Ascending aorta (tissue), 2 donors: ENCODE measurements around the gene ARHGAP10. TPM values are rescaled to one million over a fixed set of nuclear protein-coding genes. Genes with fewer than 3 reads are reported as not detected.

Source experiments
- DNase-seq, 2 donors: peaks; one replicate each; pipeline ENCODE4 v3.0.0-alpha.2; 2019; ENCODE audit warnings: low spot score in 2 of 2
- H3K27ac ChIP-seq, 2 donors: fragments of 200-600 bp; sonication (generic); one replicate each; pipeline ENCODE4 v1.5.1; 2016 to 2017; ENCODE audit warnings: mild to moderate bottlenecking in 1 of 2
- H3K27me3 ChIP-seq: fragments of 200-600 bp; sonication (generic); one replicate; pipeline ENCODE4 v1.5.1; 2017
- H3K36me3 ChIP-seq, 2 donors: fragments of 200-600 bp; sonication (generic); one replicate each; pipeline ENCODE4 v1.5.1; 2016
- H3K4me1 ChIP-seq, 2 donors: fragments of 200-600 bp; sonication (generic); one replicate each; pipeline ENCODE4 v1.5.1; 2016 to 2017; ENCODE audit warnings: mild to moderate bottlenecking in 1 of 2
- H3K4me3 ChIP-seq, 2 donors: fragments of 200-600 bp; sonication (generic); one replicate each; pipeline ENCODE4 v1.5.1; 2016 to 2017; ENCODE audit warnings: mild to moderate bottlenecking in 1 of 2
- H3K9me3 ChIP-seq, 2 donors: fragments of 200-600 bp; sonication (generic); one replicate each; pipeline ENCODE4 v1.5.1; 2016
- CTCF ChIP-seq, 3 experiments: fragments of 200-600 bp in 2 of 3; fragments of 450-650 bp in 1 of 3; sonication (generic) in 2 of 3; IDR thresholded peaks; one replicate each; pipeline ENCODE4 v1.5.1; 2016 to 2019; ENCODE audit warnings: antibody characterized with exemption in 3 of 3, mild to moderate bottlenecking in 1 of 3, moderate library complexity in 1 of 3
- intact Hi-C: fragments of 100-400 bp; cut with DNase I; formaldehyde crosslinking; loops from one replicate; pipeline ENCODE4 v1.15.1; 2023
- total RNA-seq: library from RNA; depleted of rRNA; stranded (reverse); fragments of >200 nt; gene quantifications from one replicate; pipeline ENCODE4 v1.1.0, GENCODE V29; 2016

The ARHGAP10 gene
- total RNA-seq, 1 donor from 2014 or later, result 77.3 TPM

DNA sequence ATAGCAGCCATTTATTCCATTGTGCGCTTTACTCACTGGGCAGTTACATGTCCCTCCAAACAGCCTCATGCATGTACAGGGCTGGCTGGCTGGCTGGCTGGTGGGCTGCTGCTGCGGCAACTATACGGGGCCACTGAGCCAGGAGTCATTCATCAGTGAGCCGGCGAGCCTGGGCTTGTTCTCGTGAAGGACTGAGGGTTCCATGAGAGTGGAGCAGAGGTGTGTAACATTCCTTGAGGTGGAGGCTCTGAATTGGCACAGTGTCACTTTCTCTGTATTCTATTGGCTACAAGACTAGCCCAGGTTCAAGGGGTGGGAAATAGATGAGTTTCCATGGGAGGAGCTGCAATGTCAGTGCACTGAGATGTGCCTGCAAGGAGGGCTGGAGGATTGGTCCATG lies 89.1 kb downstream of the ARHGAP10 start:
- intact Hi-C loops, result loop anchor here (5.0 kb wide), 1 partner anchor 36 kb away; no protein-coding TSS in a partner anchor
- TF ChIP-seq CTCF (IDR thresholded peaks at IDR 0.05), result no peak
- H3K4me1 ChIP-seq, result peaks cover 15 to 57% of the 10 kb centered on the region in 2 donors
- no peak for DNase-seq
- no peaks in the 10 kb centered on the region for H3K9me3 ChIP-seq
- peak overlapping the region; percentile 4 to 11 for H3K27ac ChIP-seq
- peaks cover 20 to 24% of the 10 kb centered on the region in 2 donors for H3K36me3 ChIP-seq
- no peak overlapping the region for H3K4me3 ChIP-seq
- no peaks in the 10 kb centered on the region for H3K27me3 ChIP-seq

DNA sequence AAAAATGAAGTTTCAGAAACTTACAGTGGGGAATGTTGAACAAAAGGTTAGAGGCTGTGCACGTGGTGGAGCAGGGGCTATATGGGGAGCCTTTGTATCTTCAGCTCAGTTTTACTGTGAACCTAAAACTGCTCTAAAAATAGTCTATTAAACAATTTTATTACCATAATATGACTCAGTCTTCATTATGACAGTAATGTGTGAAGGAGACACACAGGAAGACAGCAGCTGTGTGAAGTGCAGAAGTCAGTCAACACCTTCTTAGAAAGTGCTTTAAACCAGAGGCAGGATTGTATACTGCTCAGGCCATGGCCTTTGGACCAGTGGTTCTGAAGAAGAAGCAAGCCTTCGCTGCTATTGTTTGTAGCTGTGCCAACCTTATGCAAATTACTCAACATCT lies 89.7 kb downstream of the ARHGAP10 start:
- Histone ChIP-seq H3K4me3 (no peak overlapping the region), H3K27me3 (no peaks in the 10 kb centered on the region), H3K36me3 (peaks cover 20 to 24% of the 10 kb centered on the region in 2 donors), H3K27ac (peak overlapping the region; percentile 27 to 64), H3K9me3 (no peaks in the 10 kb centered on the region), H3K4me1 (peaks cover 13 to 58% of the 10 kb centered on the region in 2 donors)
- no peak for DNase-seq
- intact Hi-C loops, result loop anchor here (5.0 kb wide), 1 partner anchor 36 kb away; no protein-coding TSS in a partner anchor
- no peak for TF ChIP-seq CTCF (IDR thresholded peaks at IDR 0.05)

- DNase-seq, result peak; percentile 43 to 80
- Histone ChIP-seq H3K9me3 (no peaks in the 10 kb centered on the region), H3K4me3 (no peak overlapping the region), H3K36me3 (peaks cover 20 to 24% of the 10 kb centered on the region in 2 donors), H3K27me3 (no peaks in the 10 kb centered on the region), H3K4me1 (peaks cover 14 to 55% of the 10 kb centered on the region in 2 donors), H3K27ac (peak overlapping the region; percentile 27 to 64)
- intact Hi-C loops, result loop anchor here (5.0 kb wide), 1 partner anchor 35 kb away; no protein-coding TSS in a partner anchor
- TF ChIP-seq CTCF (IDR thresholded peaks at IDR 0.05), result no peak
Measured at GRCh38 chr4:147822128-147822527, 90.2 kb downstream of the ARHGAP10 start.

DNA sequence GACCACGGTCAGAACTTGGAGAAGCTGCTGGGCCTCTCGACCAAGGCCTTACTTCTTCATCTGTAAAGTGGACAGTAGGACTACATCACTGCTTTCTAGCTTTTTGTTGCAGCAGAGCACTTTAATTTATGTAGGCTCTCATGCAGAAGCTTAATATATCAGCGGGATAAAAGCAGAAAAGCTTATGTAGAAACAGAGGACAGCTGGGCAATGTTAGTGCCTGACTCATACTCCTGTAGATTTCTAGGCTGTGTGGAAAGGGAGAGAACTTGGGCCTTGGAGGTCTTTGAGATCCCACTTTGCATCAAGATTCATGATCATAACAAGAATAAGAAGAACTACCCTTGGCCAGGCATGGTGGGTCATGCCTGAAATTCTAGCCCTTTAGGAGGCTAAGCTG lies 91.2 kb downstream of the ARHGAP10 start:
- intact Hi-C loops, result loop anchor here (5.0 kb wide), 1 partner anchor 34 kb away; no protein-coding TSS in a partner anchor
- TF ChIP-seq CTCF (IDR thresholded peaks at IDR 0.05), result no peak
- DNase-seq, result no peak
- peak overlapping the region in 1 of 2 donors; percentile 0 for H3K27ac ChIP-seq
- H3K4me3 ChIP-seq, result no peak overlapping the region
- peaks cover 10 to 56% of the 10 kb centered on the region in 2 donors for H3K4me1 ChIP-seq
- no peaks in the 10 kb centered on the region for H3K27me3 ChIP-seq
- H3K36me3 ChIP-seq, result peaks cover 20 to 24% of the 10 kb centered on the region in 2 donors
- no peaks in the 10 kb centered on the region for H3K9me3 ChIP-seq

GRCh38 chr4:147824316-147824715 lies 92.4 kb downstream of the ARHGAP10 start:
- intact Hi-C loops, result loop anchor here (2.0 to 5.0 kb wide), 2 partner anchors 33 to 42 kb away; no protein-coding TSS in a partner anchor
- Histone ChIP-seq H3K27ac (peak overlapping the region; percentile 9 to 94), H3K27me3 (no peaks in the 10 kb centered on the region), H3K9me3 (no peaks in the 10 kb centered on the region), H3K36me3 (peaks cover 20 to 24% of the 10 kb centered on the region in 2 donors), H3K4me3 (no peak overlapping the region), H3K4me1 (peaks cover 19 to 64% of the 10 kb centered on the region in 2 donors)
- no peak for TF ChIP-seq CTCF (IDR thresholded peaks at IDR 0.05)
- DNase-seq, result no peak
